Fibroblast of lung (primary cell): ENCODE results near the gene GPD1L.
A peak's percentile ranks its signal among the peaks of the same experiment; 100 is the strongest.

Experiments
- CTCF ChIP-seq, 2 donors: IDR thresholded peaks in 1 of 2; conservative IDR thresholded peaks in 1 of 2; 1 replicate in 1 of 2; 2 replicates in 1 of 2; pipeline ENCODE4 v1.5.1; 2011 to 2012; ENCODE audit warnings: low read length in 2 of 2, control low read depth in 1 of 2, inconsistent platforms in 1 of 2, low read depth in 1 of 2, mild to moderate bottlenecking in 1 of 2
- EZH2 ChIP-seq: IDR thresholded peaks from 2 replicates; pipeline ENCODE4 v1.5.1; 2012; ENCODE audit warnings: low read length, control low read depth, mild to moderate bottlenecking; ENCODE audit errors: missing control alignments

GRCh38 chr3:32143849-32144757 lies 37.7 kb downstream of the GPD1L start:
- TF ChIP-seq EZH2 = no peak
- peak; percentile 77 to 78 for TF ChIP-seq CTCF (conservative IDR thresholded peaks at IDR 0.05 in 1 of 2, IDR thresholded peaks at IDR 0.05 in 1 of 2; ENCODE audit: low read depth in 1 of 2, low read length in 2 of 2)
